H1 (cell line): ENCODE measurements around the gene ASPHD2.
A peak's percentile ranks its signal among the peaks of the same experiment; 100 is the strongest.

ENCODE experiments used
- BCL11A ChIP-seq, 2 experiments: IDR thresholded peaks; one replicate each; pipeline ENCODE4 v1.6.1; 2011; ENCODE audit warnings: low read depth in 2 of 2, low read length in 2 of 2, mild to moderate bottlenecking in 2 of 2
- CHD2 ChIP-seq: IDR thresholded peaks from 2 replicates; pipeline ENCODE4 v1.6.1; 2012; ENCODE audit warnings: low read length, improper control_type of control experiment
- EP300 ChIP-seq, 2 experiments: IDR thresholded peaks; 1 replicate in 1 of 2; 2 replicates in 1 of 2; pipeline ENCODE4 v1.6.1; 2011 to 2012; ENCODE audit warnings: low read depth in 2 of 2, low read length in 2 of 2, mild to moderate bottlenecking in 2 of 2, borderline replicate concordance in 1 of 2, inconsistent platforms in 1 of 2, moderate library complexity in 1 of 2
- NRF1 ChIP-seq: IDR thresholded peaks from 2 replicates; pipeline ENCODE4 v1.6.1; 2011; ENCODE audit warnings: mild to moderate bottlenecking, low read depth, low read length, improper control_type of control experiment
- POLR2AphosphoS5 ChIP-seq: IDR thresholded peaks from 2 replicates; pipeline ENCODE4 v1.6.1; 2011; ENCODE audit warnings: low read depth, low read length
- RFX5 ChIP-seq: IDR thresholded peaks from 2 replicates; pipeline ENCODE4 v1.6.1; 2011; ENCODE audit warnings: low read depth, low read length, improper control_type of control experiment, borderline replicate concordance
- TF ChIP-seq, protein P1 (sequence below), 3 experiments: IDR thresholded peaks; 1 replicate in 2 of 3; 2 replicates in 1 of 3; pipeline versions ENCODE4 v1.5.1 to v1.6.1; 2011; ENCODE audit warnings: low read length in 3 of 3, mild to moderate bottlenecking in 3 of 3, inconsistent platforms in 2 of 3, low read depth in 1 of 3, moderate library complexity in 1 of 3; ENCODE audit not compliant: insufficient read depth in 1 of 3; ENCODE audit errors: control extremely low read depth in 1 of 3

GRCh38 chr22:26448334-26448733, 19.3 kb downstream of the ASPHD2 start:
- TF ChIP-seq, protein P1, sequence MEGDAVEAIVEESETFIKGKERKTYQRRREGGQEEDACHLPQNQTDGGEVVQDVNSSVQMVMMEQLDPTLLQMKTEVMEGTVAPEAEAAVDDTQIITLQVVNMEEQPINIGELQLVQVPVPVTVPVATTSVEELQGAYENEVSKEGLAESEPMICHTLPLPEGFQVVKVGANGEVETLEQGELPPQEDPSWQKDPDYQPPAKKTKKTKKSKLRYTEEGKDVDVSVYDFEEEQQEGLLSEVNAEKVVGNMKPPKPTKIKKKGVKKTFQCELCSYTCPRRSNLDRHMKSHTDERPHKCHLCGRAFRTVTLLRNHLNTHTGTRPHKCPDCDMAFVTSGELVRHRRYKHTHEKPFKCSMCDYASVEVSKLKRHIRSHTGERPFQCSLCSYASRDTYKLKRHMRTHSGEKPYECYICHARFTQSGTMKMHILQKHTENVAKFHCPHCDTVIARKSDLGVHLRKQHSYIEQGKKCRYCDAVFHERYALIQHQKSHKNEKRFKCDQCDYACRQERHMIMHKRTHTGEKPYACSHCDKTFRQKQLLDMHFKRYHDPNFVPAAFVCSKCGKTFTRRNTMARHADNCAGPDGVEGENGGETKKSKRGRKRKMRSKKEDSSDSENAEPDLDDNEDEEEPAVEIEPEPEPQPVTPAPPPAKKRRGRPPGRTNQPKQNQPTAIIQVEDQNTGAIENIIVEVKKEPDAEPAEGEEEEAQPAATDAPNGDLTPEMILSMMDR (IDR thresholded peaks at IDR 0.05; ENCODE audit: control extremely low read depth in 1 of 3, insufficient read depth in 1 of 3, low read depth in 1 of 3, low read length in 3 of 3), result no peak
- no peak for TF ChIP-seq EP300 (IDR thresholded peaks at IDR 0.05; ENCODE audit: borderline replicate concordance in 1 of 2, low read depth in 2 of 2, low read length in 2 of 2)
- no peak for TF ChIP-seq RFX5
- peak; percentile 19; the same call in 1 of the 2 replicates for TF ChIP-seq POLR2AphosphoS5
- no peak for TF ChIP-seq BCL11A (IDR thresholded peaks at IDR 0.05; ENCODE audit: low read depth in 2 of 2, low read length in 2 of 2)
- TF ChIP-seq NRF1, result no peak
- no peak for TF ChIP-seq CHD2
